Measurements from ENCODE around the gene PALD1. TPM values are rescaled to one million over a fixed set of nuclear protein-coding genes. Genes with fewer than 3 reads are reported as not detected.

PALD1 gene
- total RNA-seq, 1 experiment from 2014 or later: 0.12 TPM

DNA sequence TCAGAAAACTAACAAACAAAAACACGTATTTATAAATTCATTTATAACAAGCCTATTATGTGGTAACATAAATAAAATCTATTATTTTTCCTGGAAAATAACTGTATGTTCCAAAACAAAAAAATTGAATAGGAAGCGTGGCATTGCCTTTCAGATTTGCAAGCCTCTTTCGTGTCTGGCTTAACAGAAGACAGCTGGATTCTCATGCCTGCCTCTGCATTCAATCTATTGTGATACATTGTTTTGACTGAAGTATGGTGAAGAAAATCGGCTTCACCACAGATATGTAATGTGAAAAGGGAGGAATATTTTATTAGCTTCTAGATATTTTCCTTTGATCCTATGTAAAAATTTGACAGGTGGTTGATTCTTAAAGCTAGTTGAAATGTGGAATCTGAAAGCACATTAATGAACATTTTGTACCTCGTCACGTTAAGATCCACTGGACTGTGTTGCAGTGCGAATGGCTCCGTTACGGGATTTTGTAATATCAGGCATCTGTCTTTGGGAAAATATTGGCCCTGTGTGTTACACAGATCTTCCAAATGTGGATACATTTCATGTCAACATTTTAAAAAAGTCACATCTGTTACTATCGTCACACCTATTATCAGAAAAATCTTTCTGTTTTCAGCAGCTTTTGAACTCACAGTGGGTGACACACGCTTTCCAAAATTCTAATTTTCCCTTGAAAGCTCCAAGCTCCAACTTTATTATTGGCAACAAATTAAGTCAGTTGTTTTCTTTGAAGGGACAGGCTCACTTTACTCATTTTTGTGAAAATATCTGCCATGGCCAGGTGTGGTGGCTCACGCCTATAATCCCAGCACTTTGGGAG lies 26.2 kb downstream of the PALD1 start:
- DNase-seq (ENCODE audit: low read depth): no peak

GRCh38 chr10:70505908-70506307 lies 27.3 kb downstream of the PALD1 start:
- DNase-seq (ENCODE audit: low read depth): no peak

DNA sequence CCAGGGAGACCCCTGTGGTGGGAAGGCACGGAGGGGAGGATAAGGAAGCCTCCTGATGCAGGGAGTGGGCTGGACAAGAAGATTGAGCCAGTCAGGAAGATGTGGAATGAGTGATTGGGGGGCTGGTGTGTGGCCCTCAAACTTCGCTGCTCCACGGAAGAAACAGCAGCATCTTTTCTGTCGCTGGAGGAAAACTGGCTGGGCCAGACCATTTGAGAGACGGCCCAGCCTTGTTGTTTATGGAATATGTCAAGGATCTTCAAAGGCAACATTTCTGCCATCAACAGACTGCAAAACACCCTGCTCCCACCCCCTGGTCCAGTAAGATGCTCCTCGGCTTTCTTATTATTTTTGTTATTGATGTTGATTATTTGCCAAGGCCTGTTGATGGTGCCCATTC lies 29.4 kb downstream of the PALD1 start:
- DNase-seq (ENCODE audit: low read depth): no peak

DNA sequence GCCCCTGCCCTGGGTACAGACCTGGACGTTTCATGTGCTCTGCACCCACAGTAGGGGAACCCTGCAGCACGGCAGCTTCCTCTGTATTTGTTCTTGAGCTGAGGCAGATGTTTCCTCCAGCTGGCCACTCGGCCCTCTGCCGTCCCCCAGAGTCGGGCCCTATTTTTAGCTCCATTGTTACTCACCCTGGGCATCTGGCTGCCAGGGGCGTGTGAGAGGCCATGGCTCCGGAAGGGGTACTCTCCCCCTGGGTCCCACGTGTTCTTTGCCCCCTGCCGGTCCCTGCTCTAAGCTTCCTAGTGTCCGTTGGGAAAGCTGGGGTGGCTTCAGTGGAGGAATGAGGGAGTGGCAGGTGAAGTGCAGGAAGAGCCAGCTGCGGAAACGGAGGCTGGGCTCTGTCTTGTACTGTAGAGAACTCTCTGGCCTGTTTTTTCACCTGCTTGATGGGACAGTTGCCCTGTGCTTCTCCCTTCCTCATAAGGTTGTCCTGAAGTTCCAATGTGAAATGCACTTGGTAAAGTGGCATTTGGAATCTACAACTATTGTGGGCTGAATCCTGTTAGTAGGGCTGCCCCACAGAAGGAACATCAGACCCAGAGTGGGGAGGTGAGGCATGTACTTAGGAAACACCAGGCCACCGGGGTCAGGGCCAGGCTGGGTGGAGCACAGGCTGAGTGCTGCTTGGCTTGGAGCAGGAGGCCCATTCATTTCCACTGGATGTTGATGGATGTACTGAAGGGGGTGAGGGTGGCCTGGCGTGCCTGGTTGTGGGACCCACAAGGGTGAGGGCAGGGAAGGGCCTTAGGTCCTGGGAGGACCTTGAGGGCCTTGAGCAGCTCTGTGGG lies 30.6 kb downstream of the PALD1 start:
- peak; percentile 46 for DNase-seq (ENCODE audit: low read depth)

GRCh38 chr10:70509757-70510147 lies 31.2 kb downstream of the PALD1 start:
- no peak for DNase-seq (ENCODE audit: low read depth)

GRCh38 chr10:70510453-70510852 lies 31.9 kb downstream of the PALD1 start:
- DNase-seq (ENCODE audit: low read depth): no peak

DNA sequence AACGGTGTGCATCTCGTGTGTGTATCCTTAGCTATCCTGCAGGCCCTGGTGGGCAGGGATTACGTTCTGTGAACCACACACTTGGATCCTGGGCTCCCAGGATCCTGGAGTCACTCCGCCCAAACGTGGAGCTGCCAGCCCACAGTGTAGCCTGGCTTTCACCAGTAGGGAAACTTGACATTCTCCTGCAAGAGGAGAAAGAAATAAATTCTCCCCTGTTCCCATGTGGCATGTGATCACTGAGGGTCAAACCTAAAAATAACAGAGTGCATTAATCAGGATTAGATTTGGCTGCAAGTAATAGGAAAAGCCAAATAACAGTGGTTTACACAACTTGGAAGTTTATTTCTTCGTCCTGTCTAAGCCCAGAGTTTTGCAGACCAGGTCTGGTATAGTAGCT lies 32.3 kb downstream of the PALD1 start:
- DNase-seq (ENCODE audit: low read depth): no peak

DNA sequence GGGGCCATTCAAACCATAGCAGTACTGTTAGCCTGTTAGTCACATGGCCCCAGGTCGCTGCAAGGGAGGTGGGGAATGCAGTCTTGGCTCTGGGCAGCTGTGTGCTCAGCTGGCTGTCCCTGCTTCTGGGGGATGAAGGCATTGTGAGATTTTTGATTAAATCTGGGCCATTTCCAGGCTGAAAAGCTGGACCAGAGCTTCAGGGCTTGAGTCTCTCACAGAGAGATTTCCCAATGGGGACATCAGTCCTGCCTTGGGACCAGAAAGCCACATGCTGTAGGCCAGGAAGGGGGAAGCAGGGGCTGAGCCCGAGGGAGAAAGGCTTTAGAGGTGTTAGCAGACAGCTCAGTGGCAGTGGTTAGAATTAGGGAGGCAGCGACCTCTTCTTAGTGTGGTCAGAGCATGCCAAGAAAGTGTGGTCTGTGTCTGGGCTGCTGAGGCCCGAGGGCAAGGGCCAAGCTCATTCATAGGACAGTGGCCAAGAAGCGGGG lies 33.6 kb downstream of the PALD1 start:
- peak; percentile 81 for DNase-seq (ENCODE audit: low read depth)

GRCh38 chr10:70513848-70514309 lies 35.3 kb downstream of the PALD1 start:
- DNase-seq (ENCODE audit: low read depth): no peak

DNA sequence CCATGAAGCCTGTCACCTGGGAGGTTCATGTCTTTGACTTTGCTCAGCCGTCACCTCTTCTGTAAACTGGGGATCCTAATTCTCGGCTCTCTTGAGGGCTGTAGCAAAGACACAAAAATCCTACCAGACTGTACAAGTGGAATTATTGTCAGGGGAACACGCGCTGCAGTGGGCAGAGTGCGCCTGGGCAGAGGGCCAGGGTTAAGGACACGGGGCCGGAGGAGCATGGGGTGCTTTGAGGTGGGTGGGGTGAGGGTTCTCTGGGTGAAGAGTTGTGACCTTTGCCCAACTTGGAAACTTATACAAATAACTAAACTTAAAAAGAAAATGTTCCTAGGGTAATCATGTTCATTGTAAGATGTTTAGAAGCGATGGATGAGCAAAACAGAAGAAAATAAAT lies 36.0 kb downstream of the PALD1 start:
- DNase-seq (ENCODE audit: low read depth): no peak

- DNase-seq (ENCODE audit: low read depth): no peak
These were observed 36.6 kb downstream of the PALD1 start for GRCh38 chr10:70515035-70515667.

DNA sequence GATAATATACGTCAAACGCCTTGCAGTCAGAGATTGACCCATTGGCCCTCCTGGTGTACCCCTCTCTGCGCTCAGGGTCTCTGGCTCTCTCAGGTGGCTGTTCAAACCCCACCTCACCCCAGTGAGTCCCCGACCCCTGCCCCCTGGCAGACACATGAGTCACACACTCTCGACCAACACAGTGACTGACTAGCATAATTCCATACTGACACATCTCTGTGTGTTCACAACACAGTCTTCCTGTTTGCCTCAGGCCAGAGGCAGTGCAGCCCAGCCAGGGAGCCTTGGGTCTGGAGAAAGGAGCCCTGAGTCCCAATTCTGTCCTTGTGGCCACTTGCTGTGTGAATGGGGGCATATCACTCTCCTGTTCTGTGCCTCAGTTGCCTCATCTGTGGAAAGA lies 40.1 kb downstream of the PALD1 start:
- peak; percentile 59 for DNase-seq (ENCODE audit: low read depth)

GRCh38 chr10:70523057-70523456 lies 44.5 kb downstream of the PALD1 start:
- DNase-seq (ENCODE audit: low read depth): no peak

DNA sequence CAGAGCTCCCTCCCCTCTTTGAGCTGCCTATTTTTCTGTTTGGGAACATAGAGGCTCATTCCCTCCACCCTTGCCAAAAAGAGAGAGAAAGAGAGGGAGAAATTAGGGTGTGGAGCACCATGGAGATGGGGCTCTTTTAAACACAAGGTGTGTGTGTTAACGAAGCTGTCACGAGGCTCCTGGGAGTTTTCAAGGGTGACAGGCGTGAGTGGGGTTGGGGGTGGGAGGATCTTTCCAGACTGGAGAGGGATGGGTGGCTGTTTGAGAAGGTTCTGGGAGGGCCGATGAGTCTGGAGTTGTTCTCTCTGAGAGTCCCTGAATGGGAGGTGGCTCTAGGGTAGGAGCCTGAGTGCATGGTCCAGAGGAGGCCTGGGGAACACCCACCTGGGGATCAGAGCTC lies 45.0 kb downstream of the PALD1 start:
- DNase-seq (ENCODE audit: low read depth): no peak

DNA sequence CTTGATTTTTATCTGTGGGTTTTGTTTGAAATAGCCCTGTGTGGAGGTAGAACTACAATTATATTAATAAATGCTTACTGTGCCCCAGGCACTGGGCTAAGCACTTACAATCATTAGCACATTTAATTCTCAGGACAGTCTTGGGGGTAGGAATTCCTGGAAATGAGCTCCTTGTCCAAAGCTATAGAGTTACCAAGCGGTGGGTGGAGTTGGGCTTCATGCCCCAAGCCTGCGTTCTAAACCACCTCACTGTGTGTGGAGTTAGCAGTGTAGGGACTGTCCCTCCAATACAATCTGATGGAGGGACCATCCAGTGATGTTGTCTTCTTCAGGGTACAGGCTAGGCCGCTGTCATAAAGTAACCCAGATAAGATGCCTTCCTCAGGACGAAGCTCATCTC lies 49.7 kb downstream of the PALD1 start:
- no peak for DNase-seq (ENCODE audit: low read depth)

- DNase-seq (ENCODE audit: low read depth): peak; percentile 53
These were observed 50.3 kb downstream of the PALD1 start for GRCh38 chr10:70528741-70529362.

- no peak for DNase-seq (ENCODE audit: low read depth)
These were observed 51.3 kb downstream of the PALD1 start for GRCh38 chr10:70529848-70530247.

DNA sequence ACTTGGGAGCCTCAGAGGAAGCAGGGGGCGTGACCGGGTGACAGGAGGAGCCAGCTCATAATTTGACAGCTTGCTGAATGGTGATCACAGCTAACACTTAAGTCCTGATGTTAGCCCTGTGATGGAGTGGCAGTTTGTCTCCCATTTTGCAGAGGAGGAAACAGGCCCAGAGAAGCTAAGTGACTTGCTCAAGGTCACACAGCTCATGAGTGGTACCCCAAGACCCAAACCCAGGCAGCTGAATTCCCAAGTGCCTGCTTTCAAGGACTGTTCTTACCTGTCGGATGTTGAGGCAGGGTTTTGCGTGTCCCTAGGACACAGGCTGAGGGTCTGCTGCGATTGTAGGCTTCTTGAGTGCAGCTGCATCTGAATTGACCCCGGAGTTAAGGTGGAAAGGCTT lies 51.7 kb downstream of the PALD1 start:
- DNase-seq (ENCODE audit: low read depth): no peak

DNA sequence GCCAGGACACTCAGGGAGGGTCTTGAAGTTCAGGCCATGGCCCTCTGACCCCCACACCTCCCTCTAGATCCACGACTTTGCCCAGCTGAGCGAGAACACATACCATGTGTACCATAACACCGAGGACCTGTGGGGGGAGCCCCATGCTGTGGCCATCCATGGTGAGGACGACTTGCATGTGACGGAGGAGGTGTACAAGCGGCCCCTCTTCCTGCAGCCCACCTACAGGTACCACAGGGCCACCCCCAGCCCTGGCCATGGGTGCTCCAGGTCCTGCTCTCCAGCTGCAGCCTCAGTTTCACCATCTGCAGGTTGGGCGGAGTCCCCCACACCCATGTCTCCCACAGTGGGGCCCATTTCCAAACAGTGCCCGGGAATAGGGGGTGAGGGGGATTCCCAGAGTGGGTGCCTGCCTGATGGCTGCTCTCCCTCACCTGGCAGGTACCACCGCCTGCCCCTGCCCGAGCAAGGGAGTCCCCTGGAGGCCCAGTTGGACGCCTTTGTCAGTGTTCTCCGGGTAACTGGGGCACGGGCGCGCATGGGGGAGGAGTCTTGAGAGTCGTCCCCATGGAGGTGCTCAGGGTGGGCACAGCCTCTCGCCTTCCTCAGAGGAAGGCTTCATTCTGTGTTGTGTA lies 54.1 kb downstream of the PALD1 start:
- no peak for DNase-seq (ENCODE audit: low read depth)

DNA sequence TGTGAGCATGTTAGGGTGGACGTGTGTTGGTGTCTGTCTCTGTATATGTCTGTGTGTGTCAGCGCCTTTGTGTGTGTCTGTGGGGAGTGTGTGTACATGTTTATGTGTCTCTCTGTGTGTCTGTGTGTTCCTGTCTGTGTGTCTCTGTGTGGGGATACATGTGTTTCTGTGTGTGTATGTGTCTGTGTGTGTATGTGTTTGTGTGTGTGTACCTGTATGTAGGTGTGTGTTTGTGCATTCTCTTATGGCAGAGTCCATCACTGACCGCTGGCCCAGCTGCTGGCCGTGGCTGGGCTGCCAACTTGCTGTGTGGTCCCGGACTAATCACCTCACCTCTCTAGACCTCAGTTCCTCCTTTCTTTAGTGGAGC lies 54.6 kb downstream of the PALD1 start:
- no peak for DNase-seq (ENCODE audit: low read depth)

DNA sequence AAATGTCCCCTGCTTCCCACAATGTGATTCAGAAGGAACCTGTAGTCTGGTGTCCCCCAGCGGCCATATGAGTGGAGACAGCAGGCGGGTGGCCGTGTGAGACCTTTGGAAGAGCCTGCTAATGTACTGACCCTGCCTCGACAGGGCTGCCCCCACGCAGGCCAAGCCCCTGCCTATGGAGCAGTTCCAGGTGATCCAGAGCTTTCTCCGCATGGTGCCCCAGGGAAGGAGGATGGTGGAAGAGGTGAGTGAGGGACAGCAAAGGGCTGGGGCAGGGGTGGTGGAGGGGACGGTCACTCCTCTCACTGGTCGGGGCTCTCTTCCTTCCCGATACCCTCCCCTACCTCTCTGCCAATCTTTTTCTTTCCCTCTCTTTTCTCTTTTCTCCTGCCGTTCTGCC lies 55.7 kb downstream of the PALD1 start:
- DNase-seq (ENCODE audit: low read depth): no peak

Data from RPMI7951 (cell line).